Calu3 (cell line): Measurements from ENCODE around the gene CYP11A1. TPM values are rescaled to one million over a fixed set of nuclear protein-coding genes. Genes with fewer than 3 reads are reported as not detected.

ENCODE experiments used
- BruUV-seq: library from RNA; stranded (reverse); fragments of 400-500 nt; replicated peaks from 2 replicates; lab custom pipeline; 2021; lab: Mats Ljungman, UMichigan
- CTCF ChIA-PET: fragments of 300-600 bp; sonication (Branson Sonifier 250); formaldehyde crosslinking; loops from one replicate; lab custom pipeline; 2022; ENCODE audit warnings: antibody characterized with exemption; lab: Charles Lee
- DNase-seq: peaks from one replicate; pipeline ENCODE4 v3.0.0; 2022
- H3K27ac Mint-ChIP-seq: one replicate; pipeline ENCODE4 v1.8.0; 2022; ENCODE audit warnings: mixed read lengths; ENCODE audit not compliant: unreplicated experiment
- H3K27me3 Mint-ChIP-seq: one replicate; pipeline ENCODE4 v1.8.0; 2022; ENCODE audit warnings: mixed read lengths; ENCODE audit not compliant: unreplicated experiment
- H3K36me3 Mint-ChIP-seq: one replicate; pipeline ENCODE4 v1.8.0; 2022; ENCODE audit warnings: mild to moderate bottlenecking, moderate library complexity, mixed read lengths; ENCODE audit not compliant: insufficient read depth, unreplicated experiment
- H3K4me1 Mint-ChIP-seq: one replicate; pipeline ENCODE4 v1.8.0; 2022; ENCODE audit warnings: mild to moderate bottlenecking, low read depth, mixed read lengths; ENCODE audit not compliant: unreplicated experiment
- H3K4me3 Mint-ChIP-seq: one replicate; pipeline ENCODE4 v1.8.0; 2022; ENCODE audit warnings: mild to moderate bottlenecking, low read depth, moderate library complexity, mixed read lengths; ENCODE audit not compliant: unreplicated experiment
- H3K9me3 Mint-ChIP-seq: one replicate; pipeline ENCODE4 v1.8.0; 2022; ENCODE audit warnings: low read depth, mixed read lengths; ENCODE audit not compliant: unreplicated experiment
- CTCF ChIP-seq: fragments of 200-600 bp; IDR thresholded peaks from one replicate; pipeline ENCODE4 v1.8.0; 2022; ENCODE audit warnings: antibody characterized with exemption; ENCODE audit not compliant: unreplicated experiment
- intact Hi-C: fragments of 100-400 bp; cut with micrococcal nuclease; formaldehyde crosslinking; loops from one replicate; pipeline ENCODE4 v1.10.0; 2022; ENCODE audit not compliant: unreplicated experiment
- total RNA-seq: library from RNA; stranded (reverse); gene quantifications from 2 replicates; pipeline ENCODE4 v1.2.3, GENCODE V29; 2022

The CYP11A1 gene
- total RNA-seq, 1 experiment from 2014 or later, result not detected

DNA sequence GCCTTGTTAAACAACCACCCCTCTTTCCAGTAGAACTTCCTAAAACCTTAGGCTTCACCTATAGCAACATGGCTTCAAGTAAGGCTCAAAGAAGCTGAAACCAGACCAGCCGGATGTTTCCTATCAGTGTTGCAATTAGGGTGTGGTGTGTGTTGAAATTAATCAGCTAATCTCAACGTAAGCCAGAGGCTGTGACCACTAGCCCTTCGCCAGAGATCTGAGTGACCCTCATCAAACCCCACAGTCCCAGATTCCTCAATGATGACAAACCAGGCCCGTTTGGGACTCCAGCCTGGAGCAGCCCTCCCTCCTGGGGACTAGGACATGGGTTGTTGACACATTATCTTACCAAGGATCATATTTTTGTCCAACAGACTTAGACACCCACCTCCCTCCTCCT is 27.3 kb downstream of the CYP11A1 start:
- no peaks in the 10 kb centered on the region for H3K36me3 Mint-ChIP-seq
- H3K27ac Mint-ChIP-seq, result no peak overlapping the region
- BruUV-seq, result no TSS peak
- H3K27me3 Mint-ChIP-seq, result peaks cover 10% of the 10 kb centered on the region
- CTCF ChIA-PET, result interaction anchor here (0.5 to 2.2 kb wide), 2 partner anchors 11 to 291 kb away, joined by 3 to 5 read pairs; no protein-coding TSS in a partner anchor
- no peak for TF ChIP-seq CTCF
- DNase-seq, result peak; percentile 44
- H3K4me3 Mint-ChIP-seq, result no peak overlapping the region
- H3K4me1 Mint-ChIP-seq, result peaks cover 20% of the 10 kb centered on the region
- no peaks in the 10 kb centered on the region for H3K9me3 Mint-ChIP-seq
- intact Hi-C loops, result no loop called here

DNA sequence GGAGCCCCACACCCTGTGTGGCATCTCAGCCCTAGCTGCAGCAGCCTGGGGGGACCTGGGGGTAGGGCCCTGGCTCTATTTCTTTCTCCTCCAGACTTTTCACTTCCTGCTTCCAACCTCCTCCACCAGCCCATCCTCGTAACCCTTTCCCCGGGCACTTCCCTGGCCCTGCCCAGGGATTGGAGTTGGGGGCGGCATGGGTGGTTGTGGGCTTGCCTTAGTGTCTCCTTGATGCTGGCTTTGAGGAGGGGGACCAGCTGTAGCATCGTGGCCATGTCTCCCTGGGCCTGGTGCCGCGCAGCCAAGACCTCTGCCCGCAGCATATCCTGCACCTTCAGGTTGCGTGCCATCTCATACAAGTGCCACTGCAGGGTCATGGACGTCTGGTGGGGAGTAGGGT is 28.1 kb downstream of the CYP11A1 start:
- no peak overlapping the region for H3K4me3 Mint-ChIP-seq
- DNase-seq, result no peak
- no peaks in the 10 kb centered on the region for H3K36me3 Mint-ChIP-seq
- H3K9me3 Mint-ChIP-seq, result no peaks in the 10 kb centered on the region
- H3K27ac Mint-ChIP-seq, result no peak overlapping the region
- intact Hi-C loops, result no loop called here
- no peak for TF ChIP-seq CTCF
- peaks cover 20% of the 10 kb centered on the region for H3K4me1 Mint-ChIP-seq
- peaks cover 12% of the 10 kb centered on the region for H3K27me3 Mint-ChIP-seq
- BruUV-seq, result no TSS peak
- CTCF ChIA-PET, result no interaction called here

DNA sequence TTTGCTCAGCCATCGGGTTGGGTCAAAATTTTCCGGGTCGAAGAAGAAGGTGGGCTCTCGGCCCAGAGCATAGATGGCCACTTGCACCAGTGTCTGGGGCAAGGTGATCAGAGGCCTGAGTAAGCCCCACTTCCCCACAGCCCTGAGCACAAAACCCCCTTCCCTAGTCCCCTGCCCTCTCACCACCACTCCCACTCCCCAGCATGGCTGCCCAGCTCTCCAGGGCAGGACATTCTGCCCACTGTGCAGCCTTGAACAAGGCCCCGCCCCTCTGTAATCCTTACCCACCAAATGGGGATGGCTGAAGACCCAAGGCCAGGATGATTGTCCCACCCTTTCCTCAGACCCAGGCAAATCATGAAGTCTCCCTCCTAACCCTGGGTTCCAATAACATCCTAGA is 28.8 kb downstream of the CYP11A1 start:
- no peaks in the 10 kb centered on the region for H3K36me3 Mint-ChIP-seq
- peaks cover 20% of the 10 kb centered on the region for H3K4me1 Mint-ChIP-seq
- CTCF ChIA-PET, result no interaction called here
- TF ChIP-seq CTCF, result no peak
- H3K27me3 Mint-ChIP-seq, result peaks cover 19% of the 10 kb centered on the region
- H3K9me3 Mint-ChIP-seq, result no peaks in the 10 kb centered on the region
- no peak overlapping the region for H3K4me3 Mint-ChIP-seq
- intact Hi-C loops, result no loop called here
- no peak for DNase-seq
- H3K27ac Mint-ChIP-seq, result no peak overlapping the region
- BruUV-seq, result no TSS peak

GRCh38 chr15:74337607-74338211 is 29.7 kb downstream of the CYP11A1 start:
- Mint-ChIP-seq H3K27ac (no peak overlapping the region), H3K4me1 (peaks cover 20% of the 10 kb centered on the region), H3K36me3 (no peaks in the 10 kb centered on the region), H3K27me3 (peaks cover 25% of the 10 kb centered on the region), H3K9me3 (no peaks in the 10 kb centered on the region), H3K4me3 (no peak overlapping the region)
- TF ChIP-seq CTCF, result no peak
- intact Hi-C loops, result no loop called here
- no peak for DNase-seq
- no TSS peak for BruUV-seq
- CTCF ChIA-PET, result no interaction called here
